Panc1 (cell line): Measurements from ENCODE around the gene CDH23.

ENCODE experiments used
- POLR2AphosphoS5 ChIP-seq: IDR thresholded peaks from 2 replicates; pipeline ENCODE4 v1.6.1; 2012; ENCODE audit warnings: mild to moderate bottlenecking, low read depth, low read length, moderate library complexity
- SIN3A ChIP-seq: IDR thresholded peaks from 2 replicates; pipeline ENCODE4 v1.6.1; 2012; ENCODE audit warnings: low read depth, mild to moderate bottlenecking, low read length, moderate library complexity, borderline replicate concordance; ENCODE audit not compliant: insufficient read depth
- TCF7L2 ChIP-seq: IDR thresholded peaks from 2 replicates; pipeline ENCODE4 v1.6.1; 2011; ENCODE audit warnings: mild to moderate bottlenecking, low read depth, low read length, inconsistent platforms
- TF ChIP-seq, protein P1 (sequence below), 2 experiments: IDR thresholded peaks; 2 replicates each; pipeline ENCODE4 v1.6.1; 2011 to 2012; ENCODE audit warnings: low read depth in 2 of 2, control low read depth in 1 of 2, low read length in 1 of 2, mild to moderate bottlenecking in 1 of 2, moderate library complexity in 1 of 2; ENCODE audit not compliant: insufficient read depth in 1 of 2
- TF ChIP-seq, protein P2 (sequence below): fragments of 450-650 bp; IDR thresholded peaks from 2 replicates; pipeline ENCODE4 v1.5.1; 2017; ENCODE audit warnings: mild to moderate bottlenecking

DNA sequence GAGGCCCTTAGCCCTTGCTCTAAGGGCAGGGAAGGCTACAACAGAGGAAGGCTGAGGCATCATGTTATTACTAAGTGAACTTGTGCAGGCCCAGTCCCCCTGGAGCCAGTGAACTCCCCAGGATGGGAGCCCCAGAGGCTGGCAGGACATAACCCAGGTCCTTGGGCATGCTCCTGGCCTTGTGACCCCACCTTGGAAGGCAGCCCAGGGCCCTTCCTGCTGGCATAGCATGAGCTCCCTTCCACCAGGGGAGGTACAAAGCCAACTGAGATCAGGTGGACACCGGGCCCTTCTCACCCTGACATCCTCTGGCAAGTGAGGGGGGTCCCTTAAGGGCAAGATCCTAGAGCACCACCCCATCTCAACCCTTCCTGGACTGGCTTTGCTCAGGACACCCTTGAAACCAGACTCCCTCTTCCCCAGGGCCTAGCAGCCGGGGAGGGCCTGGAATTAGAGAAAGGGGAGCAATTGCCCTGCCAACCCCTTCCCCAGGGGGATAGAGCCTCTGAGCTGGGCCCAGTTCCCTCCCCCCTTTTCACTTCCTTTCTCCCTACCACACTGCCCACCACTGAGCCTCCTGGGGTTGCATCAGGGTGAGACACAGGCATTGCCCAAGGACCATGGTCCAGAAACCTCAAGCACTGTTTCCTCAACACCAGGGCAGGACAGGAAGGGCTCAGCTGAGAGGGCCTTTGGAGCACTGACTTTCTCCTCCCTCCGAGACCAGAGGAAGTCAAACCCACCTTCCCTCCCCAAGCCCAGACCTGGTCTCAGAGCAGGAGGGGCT lies 378.4 kb downstream of the CDH23 start:
- TF ChIP-seq, protein P1, sequence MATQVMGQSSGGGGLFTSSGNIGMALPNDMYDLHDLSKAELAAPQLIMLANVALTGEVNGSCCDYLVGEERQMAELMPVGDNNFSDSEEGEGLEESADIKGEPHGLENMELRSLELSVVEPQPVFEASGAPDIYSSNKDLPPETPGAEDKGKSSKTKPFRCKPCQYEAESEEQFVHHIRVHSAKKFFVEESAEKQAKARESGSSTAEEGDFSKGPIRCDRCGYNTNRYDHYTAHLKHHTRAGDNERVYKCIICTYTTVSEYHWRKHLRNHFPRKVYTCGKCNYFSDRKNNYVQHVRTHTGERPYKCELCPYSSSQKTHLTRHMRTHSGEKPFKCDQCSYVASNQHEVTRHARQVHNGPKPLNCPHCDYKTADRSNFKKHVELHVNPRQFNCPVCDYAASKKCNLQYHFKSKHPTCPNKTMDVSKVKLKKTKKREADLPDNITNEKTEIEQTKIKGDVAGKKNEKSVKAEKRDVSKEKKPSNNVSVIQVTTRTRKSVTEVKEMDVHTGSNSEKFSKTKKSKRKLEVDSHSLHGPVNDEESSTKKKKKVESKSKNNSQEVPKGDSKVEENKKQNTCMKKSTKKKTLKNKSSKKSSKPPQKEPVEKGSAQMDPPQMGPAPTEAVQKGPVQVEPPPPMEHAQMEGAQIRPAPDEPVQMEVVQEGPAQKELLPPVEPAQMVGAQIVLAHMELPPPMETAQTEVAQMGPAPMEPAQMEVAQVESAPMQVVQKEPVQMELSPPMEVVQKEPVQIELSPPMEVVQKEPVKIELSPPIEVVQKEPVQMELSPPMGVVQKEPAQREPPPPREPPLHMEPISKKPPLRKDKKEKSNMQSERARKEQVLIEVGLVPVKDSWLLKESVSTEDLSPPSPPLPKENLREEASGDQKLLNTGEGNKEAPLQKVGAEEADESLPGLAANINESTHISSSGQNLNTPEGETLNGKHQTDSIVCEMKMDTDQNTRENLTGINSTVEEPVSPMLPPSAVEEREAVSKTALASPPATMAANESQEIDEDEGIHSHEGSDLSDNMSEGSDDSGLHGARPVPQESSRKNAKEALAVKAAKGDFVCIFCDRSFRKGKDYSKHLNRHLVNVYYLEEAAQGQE (IDR thresholded peaks at IDR 0.05; ENCODE audit: insufficient read depth in 1 of 2, low read depth in 2 of 2, low read length in 1 of 2): no peak
- TF ChIP-seq, protein P2, sequence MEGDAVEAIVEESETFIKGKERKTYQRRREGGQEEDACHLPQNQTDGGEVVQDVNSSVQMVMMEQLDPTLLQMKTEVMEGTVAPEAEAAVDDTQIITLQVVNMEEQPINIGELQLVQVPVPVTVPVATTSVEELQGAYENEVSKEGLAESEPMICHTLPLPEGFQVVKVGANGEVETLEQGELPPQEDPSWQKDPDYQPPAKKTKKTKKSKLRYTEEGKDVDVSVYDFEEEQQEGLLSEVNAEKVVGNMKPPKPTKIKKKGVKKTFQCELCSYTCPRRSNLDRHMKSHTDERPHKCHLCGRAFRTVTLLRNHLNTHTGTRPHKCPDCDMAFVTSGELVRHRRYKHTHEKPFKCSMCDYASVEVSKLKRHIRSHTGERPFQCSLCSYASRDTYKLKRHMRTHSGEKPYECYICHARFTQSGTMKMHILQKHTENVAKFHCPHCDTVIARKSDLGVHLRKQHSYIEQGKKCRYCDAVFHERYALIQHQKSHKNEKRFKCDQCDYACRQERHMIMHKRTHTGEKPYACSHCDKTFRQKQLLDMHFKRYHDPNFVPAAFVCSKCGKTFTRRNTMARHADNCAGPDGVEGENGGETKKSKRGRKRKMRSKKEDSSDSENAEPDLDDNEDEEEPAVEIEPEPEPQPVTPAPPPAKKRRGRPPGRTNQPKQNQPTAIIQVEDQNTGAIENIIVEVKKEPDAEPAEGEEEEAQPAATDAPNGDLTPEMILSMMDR: no peak
- TF ChIP-seq POLR2AphosphoS5 (no peak), SIN3A (no peak), TCF7L2 (no peak)
